HG03280 (cell line): ENCODE data around the gene ZNF175.

Experiments used
- ATAC-seq: cut with Tn5 transposase; IDR thresholded peaks from one replicate; pipeline ENCODE4 v1.9.1; 2021; ENCODE audit warnings: mild to moderate bottlenecking, moderate library complexity; ENCODE audit not compliant: unreplicated experiment

Gene ZNF175

GRCh38 chr19:51549533-51550324, 21.4 kb upstream of the ZNF175 start:
- ATAC-seq = no peak

GRCh38 chr19:51550848-51551672, 20.0 kb upstream of the ZNF175 start:
- no peak for ATAC-seq

- no peak for ATAC-seq
Measured at GRCh38 chr19:51551673-51552432, 19.2 kb upstream of the ZNF175 start.

- ATAC-seq = no peak
Measured at GRCh38 chr19:51552608-51552995, 18.5 kb upstream of the ZNF175 start.

- ATAC-seq = no peak
Measured at GRCh38 chr19:51552996-51553725, 17.9 kb upstream of the ZNF175 start.

- ATAC-seq = no peak
Measured at GRCh38 chr19:51559240-51559639, 11.8 kb upstream of the ZNF175 start.

GRCh38 chr19:51560339-51560738, 10.7 kb upstream of the ZNF175 start:
- ATAC-seq = no peak

- ATAC-seq = no peak
Measured at GRCh38 chr19:51564791-51565190, 6.3 kb upstream of the ZNF175 start.

- no peak for ATAC-seq
Measured at GRCh38 chr19:51565583-51565982, 5.5 kb upstream of the ZNF175 start.

- no peak for ATAC-seq
Measured at GRCh38 chr19:51566489-51567100, 4.5 kb upstream of the ZNF175 start.

- no peak for ATAC-seq
Measured at GRCh38 chr19:51567583-51567982, 3.5 kb upstream of the ZNF175 start.

- ATAC-seq = no peak
Measured at GRCh38 chr19:51568456-51568855, 2.6 kb upstream of the ZNF175 start.

- ATAC-seq = no peak
Measured at GRCh38 chr19:51571599-51571998, 516 bp downstream of the ZNF175 start.

GRCh38 chr19:51572410-51572809, 1.3 kb downstream of the ZNF175 start:
- ATAC-seq = no peak

GRCh38 chr19:51572908-51573307, 1.8 kb downstream of the ZNF175 start:
- no peak for ATAC-seq

- ATAC-seq = no peak
Measured at GRCh38 chr19:51573331-51573730, 2.2 kb downstream of the ZNF175 start.

GRCh38 chr19:51576850-51577249, 5.8 kb downstream of the ZNF175 start:
- no peak for ATAC-seq

GRCh38 chr19:51586103-51586728, 15.1 kb downstream of the ZNF175 start:
- ATAC-seq = no peak

- no peak for ATAC-seq
Measured at GRCh38 chr19:51586799-51587198, 15.7 kb downstream of the ZNF175 start.
